ENCODE results near the gene NATD1. TPM values are rescaled to one million over a fixed set of nuclear protein-coding genes. Genes with fewer than 3 reads are reported as not detected.
A peak's percentile ranks its signal among the peaks of the same experiment; 100 is the strongest.

Gene NATD1
- total RNA-seq, 1 donor from 2014 or later = 7.9 TPM

GRCh38 chr17:21209511-21210175, 43.6 kb downstream of the NATD1 start:
- no peak overlapping the region for H3K27ac Mint-ChIP-seq (ENCODE audit: unreplicated experiment)
- no peaks in the 10 kb centered on the region for H3K9me3 Mint-ChIP-seq (ENCODE audit: unreplicated experiment)
- H3K79me2 ChIP-seq (ENCODE audit: insufficient read depth, low read length) = peaks cover 93% of the 10 kb centered on the region
- peak; percentile 6 for DNase-seq (ENCODE audit: low read depth)
- H3K4me2 ChIP-seq (ENCODE audit: low read length) = no peak overlapping the region
- H2AFZ ChIP-seq (ENCODE audit: low read depth, low read length) = no peak overlapping the region
- no peak overlapping the region for H3K4me3 ChIP-seq (ENCODE audit: insufficient read depth, low read depth, low read length)
- no peak overlapping the region for H3K4me3 Mint-ChIP-seq (ENCODE audit: unreplicated experiment)
- no peaks in the 10 kb centered on the region for H3K9me3 ChIP-seq (ENCODE audit: insufficient read depth, low read depth, low read length)
- peaks cover 81% of the 10 kb centered on the region for H4K20me1 ChIP-seq (ENCODE audit: insufficient read depth, low read length)
- H3K36me3 Mint-ChIP-seq (ENCODE audit: low read depth, unreplicated experiment) = peaks cover 5% of the 10 kb centered on the region
- no peak overlapping the region for H3K27ac ChIP-seq (ENCODE audit: low read depth, low read length)
- H3K4me1 ChIP-seq (ENCODE audit: insufficient read depth, low read length) = peaks cover 8% of the 10 kb centered on the region
- TF ChIP-seq EZH2 (IDR thresholded peaks at IDR 0.05; ENCODE audit: insufficient read depth, low read length) (no peak), CTCF (IDR thresholded peaks at IDR 0.05; ENCODE audit: insufficient read depth, low read depth, low read length) (no peak)
- H3K27me3 ChIP-seq (ENCODE audit: insufficient read depth, low read length) = no peaks in the 10 kb centered on the region
- H3K36me3 ChIP-seq (ENCODE audit: insufficient read depth, low read length) = peaks cover 2% of the 10 kb centered on the region
- H3K9ac ChIP-seq (ENCODE audit: low read length) = no peak overlapping the region
- no peak for FAIRE-seq
- H3K27me3 Mint-ChIP-seq (ENCODE audit: low read depth, unreplicated experiment) = no peaks in the 10 kb centered on the region
- peaks cover 18% of the 10 kb centered on the region for H3K4me1 Mint-ChIP-seq (ENCODE audit: low read depth, unreplicated experiment)

DNA sequence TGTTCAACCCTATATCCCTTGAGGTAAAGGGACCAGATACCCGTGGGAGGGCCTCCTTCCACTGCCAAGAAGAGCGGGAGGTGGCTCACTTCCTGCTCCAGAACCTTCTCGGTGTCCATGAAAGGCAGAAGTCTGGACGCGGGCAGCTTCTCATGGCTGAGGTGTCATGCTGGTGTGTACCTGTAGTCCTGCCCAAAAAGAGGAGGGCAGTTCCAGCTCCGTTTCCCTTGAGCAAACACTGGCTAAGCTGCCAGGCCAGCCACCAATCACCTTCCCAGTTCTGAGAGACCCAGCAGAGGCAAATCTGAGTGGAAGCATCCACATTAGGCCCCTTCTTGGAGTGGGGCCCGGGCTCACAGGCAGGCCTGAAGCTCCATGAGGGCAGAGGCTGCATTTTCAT, 44.9 kb downstream of the NATD1 start:
- no peak overlapping the region for H3K4me3 Mint-ChIP-seq (ENCODE audit: unreplicated experiment)
- H3K4me3 ChIP-seq (ENCODE audit: insufficient read depth, low read depth, low read length) = no peak overlapping the region

More for the DNA sequence above, 44.9 kb downstream of the NATD1 start:
- H3K27me3 Mint-ChIP-seq (ENCODE audit: low read depth, unreplicated experiment) = no peaks in the 10 kb centered on the region
- peaks cover 5% of the 10 kb centered on the region for H3K36me3 Mint-ChIP-seq (ENCODE audit: low read depth, unreplicated experiment)
- Histone ChIP-seq H3K36me3 (ENCODE audit: insufficient read depth, low read length) (peaks cover 2% of the 10 kb centered on the region), H3K79me2 (ENCODE audit: insufficient read depth, low read length) (peaks cover 97% of the 10 kb centered on the region), H3K9me3 (ENCODE audit: insufficient read depth, low read depth, low read length) (no peaks in the 10 kb centered on the region), H3K9ac (ENCODE audit: low read length) (no peak overlapping the region), H3K27me3 (ENCODE audit: insufficient read depth, low read length) (no peaks in the 10 kb centered on the region), H2AFZ (ENCODE audit: low read depth, low read length) (no peak overlapping the region), H4K20me1 (ENCODE audit: insufficient read depth, low read length) (peaks cover 91% of the 10 kb centered on the region), H3K27ac (ENCODE audit: low read depth, low read length) (no peak overlapping the region), H3K4me2 (ENCODE audit: low read length) (no peak overlapping the region), H3K4me1 (ENCODE audit: insufficient read depth, low read length) (peaks cover 8% of the 10 kb centered on the region)
- DNase-seq (ENCODE audit: low read depth) = no peak
- H3K9me3 Mint-ChIP-seq (ENCODE audit: unreplicated experiment) = no peaks in the 10 kb centered on the region
- no peak overlapping the region for H3K27ac Mint-ChIP-seq (ENCODE audit: unreplicated experiment)
- no peak for FAIRE-seq
- H3K4me1 Mint-ChIP-seq (ENCODE audit: low read depth, unreplicated experiment) = peaks cover 20% of the 10 kb centered on the region
- no peak for TF ChIP-seq EZH2 (IDR thresholded peaks at IDR 0.05; ENCODE audit: insufficient read depth, low read length)
- TF ChIP-seq CTCF (IDR thresholded peaks at IDR 0.05; ENCODE audit: insufficient read depth, low read depth, low read length) = no peak
